H9 (cell line): ENCODE data around the gene SSTR5. TPM values are rescaled to one million over a fixed set of nuclear protein-coding genes. Genes with fewer than 3 reads are reported as not detected.

ENCODE experiments used
- DNase-seq: peaks from one replicate; pipeline ENCODE4 v3.0.0-alpha.2; 2017
- H2AFZ ChIP-seq: one replicate; pipeline ENCODE4 v1.6.1; 2013; ENCODE audit warnings: mild to moderate bottlenecking, low read length, control low read depth, moderate library complexity
- H2AK5ac ChIP-seq: 2 replicates; pipeline ENCODE4 v1.6.1; 2013; ENCODE audit warnings: low read length, control low read depth, mixed read lengths; ENCODE audit not compliant: insufficient read length
- H2BK120ac ChIP-seq: one replicate; pipeline ENCODE4 v1.6.1; 2013; ENCODE audit warnings: low read depth, mild to moderate bottlenecking, low read length, control low read depth, inconsistent platforms; ENCODE audit not compliant: poor library complexity, severe bottlenecking
- H2BK12ac ChIP-seq: 2 replicates; pipeline ENCODE4 v1.6.1; 2013; ENCODE audit warnings: low read length, control low read depth, mixed read lengths, low read depth; ENCODE audit not compliant: insufficient read length
- H2BK15ac ChIP-seq: 2 replicates; pipeline ENCODE4 v1.6.1; 2013; ENCODE audit warnings: low read depth, low read length, control low read depth
- H2BK20ac ChIP-seq: one replicate; pipeline ENCODE4 v1.6.1; 2013; ENCODE audit warnings: low read depth, mild to moderate bottlenecking, low read length, control low read depth, inconsistent platforms; ENCODE audit not compliant: poor library complexity, severe bottlenecking
- H2BK5ac ChIP-seq: 2 replicates; pipeline ENCODE4 v1.6.1; 2013; ENCODE audit warnings: low read length, control low read depth, mixed read lengths; ENCODE audit not compliant: insufficient read length
- H3K14ac ChIP-seq: 2 replicates; pipeline ENCODE4 v1.6.1; 2013; ENCODE audit warnings: low read length, control low read depth; ENCODE audit not compliant: insufficient read depth
- H3K18ac ChIP-seq: 2 replicates; pipeline ENCODE4 v1.6.1; 2013; ENCODE audit warnings: low read depth, mild to moderate bottlenecking, mixed read lengths, low read length, control low read depth; ENCODE audit not compliant: insufficient read length
- H3K23ac ChIP-seq: 2 replicates; pipeline ENCODE4 v1.6.1; 2013; ENCODE audit warnings: low read length, control low read depth, mixed read lengths, low read depth; ENCODE audit not compliant: insufficient read length
- H3K23me2 ChIP-seq: 2 replicates; pipeline ENCODE4 v1.6.1; 2013; ENCODE audit warnings: low read depth, mild to moderate bottlenecking, mixed read lengths, low read length, control low read depth; ENCODE audit not compliant: insufficient read length, poor library complexity, severe bottlenecking
- H3K27ac ChIP-seq: 2 replicates; pipeline ENCODE4 v1.5.1; 2013; ENCODE audit warnings: low read length, control low read depth, mixed read lengths, low read depth; ENCODE audit not compliant: insufficient read length
- H3K27me3 ChIP-seq: 2 replicates; pipeline ENCODE4 v1.6.1; 2013; ENCODE audit warnings: low read length, control low read depth, inconsistent platforms; ENCODE audit not compliant: insufficient read depth
- H3K4ac ChIP-seq: 2 replicates; pipeline ENCODE4 v1.6.1; 2013; ENCODE audit warnings: low read depth, mild to moderate bottlenecking, control low read depth, inconsistent platforms, low read length, moderate library complexity
- H3K4me1 ChIP-seq: 2 replicates; pipeline ENCODE4 v1.6.1; 2013; ENCODE audit warnings: low read length, control low read depth, inconsistent platforms; ENCODE audit not compliant: insufficient read depth
- H3K4me2 ChIP-seq: 2 replicates; pipeline ENCODE4 v1.6.1; 2013; ENCODE audit warnings: low read length, control low read depth, mixed read lengths; ENCODE audit not compliant: insufficient read length, insufficient read depth
- H3K56ac ChIP-seq: 2 replicates; pipeline ENCODE4 v1.6.1; 2013; ENCODE audit warnings: low read depth, mild to moderate bottlenecking, mixed read lengths, low read length, control low read depth; ENCODE audit not compliant: insufficient read length
- H3K79me1 ChIP-seq: 2 replicates; pipeline ENCODE4 v1.6.1; 2013; ENCODE audit warnings: low read depth, mild to moderate bottlenecking, moderate library complexity, low read length, control low read depth, inconsistent platforms; ENCODE audit not compliant: insufficient read depth, poor library complexity, severe bottlenecking
- H3K79me2 ChIP-seq: 2 replicates; pipeline ENCODE4 v1.6.1; 2013; ENCODE audit warnings: low read length, control low read depth, inconsistent platforms; ENCODE audit not compliant: insufficient read depth
- H3K9ac ChIP-seq: 2 replicates; pipeline ENCODE4 v1.6.1; 2013; ENCODE audit warnings: low read length, control low read depth, mixed read lengths; ENCODE audit not compliant: insufficient read length; ENCODE audit errors: extremely low read depth
- H3K9me3 ChIP-seq: one replicate; pipeline ENCODE4 v1.6.1; 2013; ENCODE audit warnings: low read depth, low read length, inconsistent platforms; ENCODE audit not compliant: control insufficient read depth
- H3T11ph ChIP-seq: one replicate; pipeline ENCODE4 v1.6.1; 2013; ENCODE audit warnings: mild to moderate bottlenecking, low read length, control low read depth, inconsistent platforms
- H4K20me1 ChIP-seq: one replicate; pipeline ENCODE4 v1.6.1; 2013; ENCODE audit not compliant: control insufficient read depth, insufficient read length, insufficient read depth
- H4K5ac ChIP-seq: 2 replicates; pipeline ENCODE4 v1.6.1; 2013; ENCODE audit warnings: low read depth, mild to moderate bottlenecking, mixed read lengths, low read length, control low read depth; ENCODE audit not compliant: insufficient read length
- H4K8ac ChIP-seq: replicated peaks from 2 replicates; pipeline ENCODE4 v1.6.1; 2013; ENCODE audit warnings: low read length, control low read depth, mixed read lengths, low read depth; ENCODE audit not compliant: insufficient read length
- H4K91ac ChIP-seq: 2 replicates; pipeline ENCODE4 v1.6.1; 2013; ENCODE audit warnings: low read depth, mild to moderate bottlenecking, moderate library complexity, mixed read lengths, low read length, control low read depth; ENCODE audit not compliant: insufficient read length
- H3K27ac Mint-ChIP-seq, 3 experiments: 2 replicates in 2 of 3; 3 replicates in 1 of 3; pipeline ENCODE4 v1.8.0; 2020 to 2021; ENCODE audit warnings: mixed read lengths in 3 of 3, mild to moderate bottlenecking in 1 of 3, moderate library complexity in 1 of 3
- H3K27me3 Mint-ChIP-seq: 2 replicates; pipeline ENCODE4 v1.8.0; 2021; ENCODE audit warnings: low read depth, mild to moderate bottlenecking, moderate library complexity, mixed read lengths
- H3K36me3 Mint-ChIP-seq, 3 experiments: 2 replicates in 2 of 3; 3 replicates in 1 of 3; pipeline ENCODE4 v1.8.0; 2020 to 2021; ENCODE audit warnings: low read depth in 3 of 3, mixed read lengths in 3 of 3; ENCODE audit not compliant: insufficient read depth in 1 of 3
- H3K4me1 Mint-ChIP-seq, 2 experiments: 2 replicates each; pipeline ENCODE4 v1.8.0; 2020; ENCODE audit warnings: mixed read lengths in 2 of 2
- H3K4me3 Mint-ChIP-seq, 2 experiments: 2 replicates in 1 of 2; 3 replicates in 1 of 2; pipeline ENCODE4 v1.8.0; 2020 to 2021; ENCODE audit warnings: mild to moderate bottlenecking in 2 of 2, mixed read lengths in 2 of 2, moderate library complexity in 1 of 2
- H3K9me3 Mint-ChIP-seq, 2 experiments: 2 replicates in 1 of 2; 3 replicates in 1 of 2; pipeline ENCODE4 v1.8.0; 2020; ENCODE audit warnings: mild to moderate bottlenecking in 2 of 2, mixed read lengths in 2 of 2, moderate library complexity in 1 of 2
- CTCF ChIP-seq: fragments of 200-600 bp; sonication (generic); conservative IDR thresholded peaks from 3 replicates; pipeline ENCODE4 v1.8.0; 2021; ENCODE audit warnings: antibody characterized with exemption, mild to moderate bottlenecking
- WGBS: extraction: QIAGEN DNeasy Blood & Tissue Kit; methylation state at CpG from one replicate; pipeline ENCODE4 v1.1.7; 2013; ENCODE audit warnings: missing lambda C conversion rate, low lambda C conversion rate, mixed read lengths; ENCODE audit not compliant: insufficient read length; ENCODE audit errors: extremely low coverage; 5-methylcytosine and 5-hydroxymethylcytosine counted together
- total RNA-seq: library from RNA; stranded (reverse); gene quantifications from 2 replicates; pipeline ENCODE4 v1.2.1, GENCODE V29; 2021

Gene SSTR5
- total RNA-seq, 1 experiment from 2014 or later, result 0.22 TPM

- no peaks in the 10 kb centered on the region for H3K4me1 Mint-ChIP-seq
- H3K9ac ChIP-seq, result no peak overlapping the region
- no peaks in the 10 kb centered on the region for H3K79me2 ChIP-seq
- H2BK120ac ChIP-seq, result no peak overlapping the region
- H4K91ac ChIP-seq, result no peak overlapping the region
- no peak overlapping the region for H4K8ac ChIP-seq
- no peaks in the 10 kb centered on the region for H3K79me1 ChIP-seq
- H2BK5ac ChIP-seq, result no peak overlapping the region
- no peak overlapping the region for H2BK15ac ChIP-seq
- no peak overlapping the region for H4K5ac ChIP-seq
- H3T11ph ChIP-seq, result no peak overlapping the region
- H3K23ac ChIP-seq, result no peak overlapping the region
- H3K4me3 Mint-ChIP-seq, result no peak overlapping the region
- H3K14ac ChIP-seq, result no peak overlapping the region; the same call in 1 of the 2 replicates
- H3K4me1 ChIP-seq, result no peaks in the 10 kb centered on the region
- no peak overlapping the region for H3K4ac ChIP-seq
- H3K9me3 ChIP-seq, result no peaks in the 10 kb centered on the region
- no peak overlapping the region for H3K18ac ChIP-seq
- H2BK12ac ChIP-seq, result no peak overlapping the region
- no peak overlapping the region for H2AFZ ChIP-seq
- no peak overlapping the region for H3K56ac ChIP-seq
- H3K36me3 Mint-ChIP-seq, result peaks cover 2 to 5% (median 4%) of the 10 kb centered on the region in 3 experiments; a peak in 5 of 7 replicates
- DNase-seq, result no peak
- TF ChIP-seq CTCF, result no peak
- no peak overlapping the region for H3K27ac ChIP-seq
- H3K27me3 ChIP-seq, result no peaks in the 10 kb centered on the region
- no peak overlapping the region for H2BK20ac ChIP-seq
- WGBS, result no CpG with 5 or more reads among the region's 43 CpGs
- H4K20me1 ChIP-seq, result no peaks in the 10 kb centered on the region
- no peak overlapping the region for H2AK5ac ChIP-seq
- H3K9me3 Mint-ChIP-seq, result peaks cover 5 to 7% of the 10 kb centered on the region in 2 experiments
- no peaks in the 10 kb centered on the region for H3K23me2 ChIP-seq
- H3K27me3 Mint-ChIP-seq, result peaks cover 9% of the 10 kb centered on the region
- no peak overlapping the region for H3K27ac Mint-ChIP-seq
- H3K4me2 ChIP-seq, result no peak overlapping the region
Measured at GRCh38 chr16:1061769-1062505, 10.6 kb upstream of the SSTR5 start.
